NCI-H2107 treated with DMSO at 0.1 percent for 48 hours (cell line): Measurements from ENCODE around the gene MPHOSPH10.
"Not testable (repeated sequence)": the region's sequence is repeated elsewhere in the genome, so short reads cannot be mapped to it uniquely, and the experiment has no call there.

Experiments used
- DNase-seq: peaks from one replicate; lab custom pipeline; 2025; ENCODE audit not compliant: unreplicated experiment; lab: John Stamatoyannopoulos, UW

MPHOSPH10 gene

DNA sequence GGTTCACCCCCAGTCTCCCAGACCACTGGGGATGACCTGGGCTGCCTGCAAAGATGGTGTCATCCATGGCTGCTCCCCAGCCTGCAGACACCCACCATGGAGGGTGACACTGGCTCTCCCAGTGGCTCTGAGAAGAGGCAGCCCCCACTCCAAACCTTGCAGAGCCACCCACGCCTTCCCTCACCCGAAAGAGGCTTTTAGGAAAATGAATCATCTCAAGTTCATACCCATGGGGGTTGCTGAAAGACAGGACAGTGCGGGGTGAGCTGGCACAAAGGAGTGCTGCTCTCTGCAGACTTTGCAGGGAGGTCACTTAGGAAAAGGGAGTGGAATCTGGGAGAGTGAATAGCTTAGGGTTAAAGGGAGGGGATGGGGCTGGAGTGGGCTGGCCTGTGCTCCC is 36.4 kb downstream of the MPHOSPH10 start:
- DNase-seq = no peak

DNA sequence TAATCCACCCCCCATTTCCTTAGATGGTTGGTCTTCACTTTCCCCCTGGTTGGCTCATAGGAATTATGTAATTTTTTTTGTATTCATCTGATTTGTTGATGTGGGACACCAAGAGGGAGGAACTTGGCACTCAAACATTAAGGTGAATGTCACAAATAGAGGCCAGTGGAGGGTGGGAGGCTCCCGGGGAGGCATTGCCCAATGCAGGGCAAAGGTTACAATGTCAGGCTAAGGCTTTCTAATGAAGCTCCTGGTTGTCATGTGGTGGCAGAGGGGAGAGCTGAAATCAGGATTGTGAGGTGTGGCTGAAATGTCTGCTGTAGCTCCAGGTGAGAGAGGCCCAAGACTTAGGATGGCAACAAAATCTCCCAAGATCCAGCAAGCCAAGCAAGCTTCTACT is 42.7 kb downstream of the MPHOSPH10 start:
- no peak for DNase-seq

DNA sequence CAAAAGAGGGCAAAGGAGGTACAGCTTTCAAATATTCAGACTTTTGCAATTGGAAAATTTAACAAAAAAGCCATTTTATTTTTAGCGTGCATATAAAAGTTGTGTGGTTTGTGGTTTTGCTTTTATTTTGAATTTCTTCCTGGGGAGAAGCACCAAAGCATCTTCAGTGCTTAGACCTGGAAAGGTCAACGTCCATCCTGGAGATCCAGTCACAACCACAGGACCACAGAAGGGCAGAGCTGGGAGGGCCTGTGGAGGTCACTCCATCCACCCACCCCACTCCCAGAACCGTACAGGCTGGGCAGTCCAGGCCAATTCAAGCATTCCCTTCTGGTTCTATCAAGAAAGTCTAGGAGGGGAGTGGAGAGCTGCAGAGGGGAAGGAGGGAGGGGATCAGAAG is 43.8 kb downstream of the MPHOSPH10 start:
- no peak for DNase-seq

GRCh38 chr2:71178836-71179235 is 48.4 kb downstream of the MPHOSPH10 start:
- peak; percentile 28 for DNase-seq

- no peak for DNase-seq
Observed at GRCh38 chr2:71181316-71181715, 50.9 kb downstream of the MPHOSPH10 start.

- not testable (repeated sequence) for DNase-seq
Observed at GRCh38 chr2:71183306-71184115, 53.1 kb downstream of the MPHOSPH10 start.

GRCh38 chr2:71186973-71187372 is 56.5 kb downstream of the MPHOSPH10 start:
- no peak for DNase-seq

GRCh38 chr2:71187589-71187988 is 57.2 kb downstream of the MPHOSPH10 start:
- DNase-seq = no peak

GRCh38 chr2:71190656-71191569 is 60.5 kb downstream of the MPHOSPH10 start:
- peak; percentile 3 for DNase-seq

DNA sequence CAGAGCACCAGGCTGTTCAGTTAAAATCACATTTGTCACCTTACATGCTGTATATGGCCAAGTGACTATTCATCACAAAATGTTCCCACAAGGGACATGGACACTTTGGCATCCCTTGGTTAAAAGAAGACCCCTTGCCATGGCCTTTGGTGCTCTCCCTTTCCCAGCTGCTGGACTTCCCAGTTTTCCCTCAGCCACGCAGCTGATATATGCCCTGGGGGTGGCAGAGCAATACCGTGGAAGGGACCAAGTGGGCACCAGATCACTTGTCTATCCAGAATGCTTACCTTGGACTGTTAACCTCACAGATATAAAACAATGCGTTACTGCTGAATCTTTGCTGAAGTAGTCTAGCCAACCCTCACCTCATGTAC is 61.1 kb downstream of the MPHOSPH10 start:
- no peak for DNase-seq
